HG02943 (cell line): Measurements from ENCODE around the gene SFTA2.
"Not testable (repeated sequence)": the region's sequence is repeated elsewhere in the genome, so short reads cannot be mapped to it uniquely, and the experiment has no call there.

Experiments
- ATAC-seq: cut with Tn5 transposase; IDR thresholded peaks from one replicate; pipeline ENCODE4 v1.9.1; 2021; ENCODE audit warnings: mild to moderate bottlenecking, low read depth, moderate library complexity; ENCODE audit not compliant: unreplicated experiment

The SFTA2 gene

DNA sequence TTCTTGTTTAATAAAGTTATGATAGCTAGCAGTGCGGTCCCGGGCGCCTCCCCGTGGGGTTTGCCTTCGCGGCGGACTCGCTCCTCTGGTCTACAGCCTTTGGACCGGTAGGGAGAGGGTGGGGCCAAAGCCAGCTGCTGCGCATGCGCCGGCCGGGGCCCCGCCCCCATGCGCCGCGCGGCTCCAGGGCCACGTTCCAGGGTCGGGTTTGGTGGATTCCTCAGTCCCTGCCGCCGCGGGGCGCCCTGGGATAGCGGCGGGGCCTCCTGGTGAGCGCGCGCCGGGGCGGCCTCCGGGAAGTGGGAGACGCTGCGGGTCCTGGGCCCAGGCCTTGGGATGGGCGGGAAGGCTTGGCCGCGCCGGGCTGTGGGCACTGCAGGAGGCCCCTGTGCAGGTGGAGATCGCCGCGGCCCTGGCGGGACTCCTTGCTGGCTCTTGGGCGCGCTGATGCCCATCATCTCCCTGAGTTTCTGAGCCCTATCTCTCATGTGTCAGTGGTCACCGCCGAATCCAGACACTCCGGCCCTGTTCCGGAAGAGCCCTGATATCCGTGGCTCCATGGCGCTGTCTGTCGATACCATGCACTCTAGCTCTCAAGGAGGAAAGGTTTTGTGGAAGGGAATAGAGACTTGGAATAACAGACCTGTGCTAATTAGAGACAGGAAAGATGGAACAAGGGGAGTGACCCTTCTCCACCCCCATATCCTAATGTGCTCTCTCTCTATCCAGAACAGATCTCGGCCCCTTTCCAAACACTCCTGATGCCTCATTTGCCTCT is 17.7 kb downstream of the SFTA2 start, which contains the start of gene VARS2:
TSS of gene VARS2 (plus strand) at position 163 of the 778 bp plus-strand sequence. CDS start at position 762, 599 bp downstream.
- peak; percentile 72 for ATAC-seq

DNA sequence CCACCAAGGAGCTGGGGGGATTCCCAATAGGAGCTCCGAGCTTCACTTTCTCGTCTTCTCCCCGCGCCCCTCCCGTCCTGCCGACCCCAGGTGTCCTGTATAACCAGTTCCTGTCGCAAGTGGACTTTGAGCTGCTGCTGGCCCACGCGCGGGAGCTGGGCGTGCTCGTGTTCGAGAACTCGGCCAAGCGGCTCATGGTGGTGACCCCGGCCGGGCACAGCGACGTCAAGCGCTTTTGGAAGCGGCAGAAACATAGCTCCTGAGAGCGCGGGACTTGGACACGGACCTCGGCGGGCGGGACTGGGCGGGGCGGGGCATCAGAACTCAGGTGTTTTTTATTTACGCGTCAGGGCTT is 18.3 kb downstream of the SFTA2 start:
- no peak for ATAC-seq

DNA sequence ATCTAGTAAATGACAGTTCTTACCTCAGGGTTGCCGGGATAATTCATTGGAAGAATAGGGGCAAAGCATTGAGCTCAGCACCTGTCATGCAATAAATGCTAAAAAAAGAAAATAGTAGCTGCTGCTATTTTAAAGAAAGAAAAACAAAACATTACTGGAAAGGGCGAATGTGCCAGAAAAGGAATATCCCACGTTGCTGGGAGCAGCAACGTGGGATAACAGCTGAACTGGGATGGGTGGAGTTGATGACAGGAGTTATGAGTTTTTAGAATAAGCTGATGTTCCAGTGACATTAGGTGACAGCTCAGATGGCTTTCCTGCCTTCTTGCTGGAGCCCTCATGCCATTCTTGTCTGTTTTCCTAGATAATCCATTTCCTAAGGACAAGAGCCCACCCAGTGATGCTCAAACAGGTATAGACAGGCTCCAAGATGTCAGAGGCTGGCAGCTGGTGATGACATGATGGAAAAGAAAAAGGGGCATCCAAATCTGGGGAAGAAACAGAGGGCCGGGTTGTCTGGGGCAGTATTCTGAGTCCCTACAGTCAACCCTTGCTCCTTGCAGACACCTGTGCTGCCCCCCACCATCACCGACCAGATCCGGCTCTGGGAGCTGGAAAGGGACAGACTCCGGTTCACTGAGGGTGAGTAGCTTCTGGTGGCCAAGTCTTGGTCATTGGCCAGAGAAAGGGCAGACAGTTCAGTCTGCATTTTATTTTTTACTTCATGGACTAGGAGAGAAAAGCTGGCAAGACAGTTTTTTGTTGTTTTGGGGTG is 19.0 kb downstream of the SFTA2 start:
- no peak for ATAC-seq

DNA sequence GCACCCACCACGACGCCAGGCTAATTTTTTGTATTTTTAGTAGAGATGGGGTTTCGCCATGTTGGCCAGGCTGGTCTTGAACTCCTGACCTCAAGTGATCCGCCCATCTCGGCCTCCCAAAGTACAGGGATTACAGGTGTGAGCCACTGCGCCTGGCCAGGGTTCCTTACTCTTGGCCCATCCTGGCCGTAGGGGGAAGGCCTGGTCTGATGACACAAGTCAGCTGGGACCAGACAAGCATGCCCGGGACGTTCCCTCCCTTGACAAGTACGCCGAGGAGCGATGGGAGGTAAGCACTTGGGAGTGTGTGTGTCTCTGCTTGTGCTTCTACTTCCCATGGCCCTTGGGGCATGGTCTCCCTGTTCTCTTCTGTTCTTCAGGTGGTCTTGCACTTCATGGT is 21.5 kb downstream of the SFTA2 start:
- ATAC-seq, result not testable (repeated sequence)

DNA sequence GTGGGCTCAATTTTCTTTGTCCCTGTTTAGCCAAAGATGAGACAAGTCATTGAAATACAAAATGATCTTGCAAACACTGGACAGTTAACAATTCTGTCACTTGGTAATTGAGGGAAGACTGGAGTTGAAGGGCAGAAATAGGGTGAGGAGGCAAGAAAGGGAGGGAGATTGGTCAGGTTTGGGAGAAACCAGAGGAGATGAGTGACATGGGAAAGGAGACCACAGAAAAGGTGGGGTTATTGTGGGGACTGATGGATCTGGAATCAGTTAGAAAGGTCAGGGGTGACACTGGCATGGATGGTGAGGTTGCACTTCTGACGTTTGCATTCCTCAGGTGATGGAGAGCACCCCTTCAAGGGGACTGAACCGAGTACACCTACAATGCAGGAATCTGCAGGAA is 23.3 kb downstream of the SFTA2 start:
- no peak for ATAC-seq

DNA sequence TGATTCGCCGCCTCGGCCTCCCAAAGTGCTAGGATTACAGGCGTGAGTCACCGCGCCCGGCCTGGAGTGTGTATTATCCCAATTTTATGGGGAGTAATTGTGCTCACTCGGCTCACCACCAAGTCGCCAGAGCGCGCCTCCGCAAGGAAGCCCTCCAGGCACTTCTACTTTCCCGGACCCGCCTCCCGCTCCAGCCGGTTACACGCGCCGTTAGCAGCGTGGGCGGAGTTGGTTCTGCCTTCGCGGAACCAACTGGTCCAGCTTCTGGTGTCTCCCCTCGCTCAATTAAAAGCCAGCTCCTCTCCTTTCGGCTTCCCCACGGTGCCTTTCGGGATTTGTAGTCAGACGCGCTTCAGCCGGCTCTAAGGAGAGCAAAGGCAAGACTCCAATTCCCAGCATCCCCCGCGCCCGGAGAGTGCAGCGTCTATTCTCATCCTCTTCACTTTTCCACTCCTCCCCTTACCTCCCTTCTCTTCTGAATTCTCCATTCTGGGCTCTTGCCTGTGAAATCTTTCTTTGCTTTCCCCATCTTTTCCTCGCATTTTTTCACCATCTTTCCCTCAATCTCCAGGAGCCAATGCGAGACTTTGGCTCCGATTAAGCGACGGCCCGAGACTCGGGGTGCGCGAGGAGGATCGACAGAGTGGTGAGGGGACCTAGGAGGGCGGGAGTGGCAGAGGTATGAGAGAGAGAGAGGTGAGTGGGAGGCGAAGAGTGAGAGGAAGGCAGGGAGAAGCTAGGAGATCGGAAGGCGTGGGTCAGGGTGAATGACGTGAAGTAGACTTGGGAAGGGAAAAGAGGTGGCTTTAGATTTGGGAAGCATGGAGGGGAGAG is 24.0 kb downstream of the SFTA2 start, which contains the start of gene GTF2H4:
TSS of gene GTF2H4 (plus strand) at position 450 of the 834 bp plus-strand sequence.
- ATAC-seq, result peak; percentile 89

DNA sequence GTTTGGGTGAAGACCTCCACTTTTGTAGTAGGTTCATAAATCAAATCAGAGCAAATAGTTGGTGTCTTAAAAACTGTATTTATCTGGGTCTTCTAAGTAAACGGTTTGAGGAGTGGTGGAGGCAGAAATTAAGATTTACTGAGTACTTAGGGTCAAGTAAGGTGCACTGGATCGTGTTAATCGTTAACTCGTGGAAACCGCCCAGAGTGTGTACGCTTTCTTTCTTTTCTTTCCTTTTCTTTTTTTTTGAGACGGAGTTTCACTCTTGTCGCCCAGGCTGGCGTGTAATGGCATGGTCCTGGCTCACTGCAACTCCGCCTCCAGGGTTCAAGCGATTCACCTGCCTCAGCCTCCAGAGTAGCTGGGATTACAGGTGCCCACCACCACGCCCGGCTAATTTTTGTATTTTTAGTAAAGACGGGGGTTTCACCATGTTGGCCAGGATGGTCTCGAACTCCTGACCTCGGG is 24.6 kb downstream of the SFTA2 start:
- not testable (repeated sequence) for ATAC-seq

DNA sequence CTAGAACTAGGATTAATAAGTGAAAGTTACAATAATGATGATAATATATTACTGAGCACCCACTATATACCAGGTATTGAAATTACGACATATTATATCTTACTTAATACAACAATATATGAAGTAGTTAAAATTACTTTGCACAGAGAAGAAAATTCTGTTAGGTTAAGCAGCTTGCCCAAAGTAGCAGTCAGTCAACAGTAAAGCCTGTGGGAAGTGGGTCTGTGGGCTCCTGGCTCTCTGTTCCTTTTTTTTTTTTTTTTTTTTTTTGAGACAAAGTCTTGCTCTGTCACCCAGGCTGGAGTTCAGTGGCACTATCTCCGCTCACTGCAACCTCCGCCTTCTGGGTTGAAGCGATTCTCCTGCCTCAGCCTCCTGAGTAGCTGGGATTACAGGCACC is 28.7 kb downstream of the SFTA2 start:
- no peak for ATAC-seq

DNA sequence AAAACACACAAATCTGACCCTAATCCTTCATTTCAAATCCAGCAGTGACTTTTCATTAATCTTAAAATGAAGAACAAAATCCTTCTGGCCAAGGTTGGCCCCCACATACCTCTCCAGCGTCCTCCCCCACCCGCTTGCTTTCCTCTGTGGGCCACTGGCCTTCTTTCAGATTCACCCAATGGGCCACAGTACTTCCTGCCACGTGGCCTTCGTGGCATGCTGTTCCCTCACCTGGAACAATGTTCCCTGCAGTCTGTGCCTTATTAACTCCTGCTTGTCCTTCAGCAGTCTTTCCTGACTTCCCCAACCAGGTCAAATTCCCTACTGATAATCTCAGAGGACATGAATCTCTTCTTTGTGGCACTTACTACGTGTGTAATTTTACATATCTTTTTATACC is 29.3 kb downstream of the SFTA2 start:
- no peak for ATAC-seq

DNA sequence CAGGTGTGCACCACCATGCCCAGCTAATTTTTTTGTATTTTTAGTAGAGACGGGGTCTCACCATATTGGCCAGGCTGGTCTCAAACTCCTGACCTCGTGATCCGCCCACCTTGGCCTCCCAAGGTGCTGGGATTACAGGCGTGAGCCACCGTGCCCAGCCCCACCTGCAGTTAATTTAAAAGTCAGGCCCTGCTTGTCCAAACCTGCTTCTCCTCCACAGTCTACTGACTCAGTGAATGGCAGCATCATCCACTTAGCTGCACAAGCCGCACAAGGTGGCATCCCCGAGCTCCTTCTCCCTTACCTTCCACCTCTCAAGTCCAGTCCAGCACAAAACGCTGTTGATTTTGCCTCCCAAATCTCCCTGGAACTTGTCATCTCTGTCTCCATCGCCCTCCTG is 29.8 kb downstream of the SFTA2 start:
- not testable (repeated sequence) for ATAC-seq

DNA sequence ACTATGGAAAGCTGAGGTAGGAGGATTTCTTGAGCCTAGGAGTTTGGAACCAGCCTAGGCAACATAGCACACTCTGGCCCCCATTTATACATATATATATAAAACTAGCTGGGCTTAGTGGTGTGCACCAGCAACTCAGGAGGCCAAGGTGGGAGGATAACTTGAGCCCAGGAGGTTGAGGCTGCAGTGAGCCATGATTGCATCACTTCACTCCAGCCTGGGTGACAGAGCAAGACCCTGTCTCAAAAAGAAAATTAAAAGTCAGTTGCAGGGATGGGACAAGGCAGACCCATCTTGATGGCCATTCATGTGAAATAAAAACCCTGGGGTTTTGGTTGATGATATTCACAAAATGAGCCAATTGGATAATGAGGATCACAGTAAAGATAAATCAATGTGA is 30.5 kb downstream of the SFTA2 start:
- ATAC-seq, result no peak

DNA sequence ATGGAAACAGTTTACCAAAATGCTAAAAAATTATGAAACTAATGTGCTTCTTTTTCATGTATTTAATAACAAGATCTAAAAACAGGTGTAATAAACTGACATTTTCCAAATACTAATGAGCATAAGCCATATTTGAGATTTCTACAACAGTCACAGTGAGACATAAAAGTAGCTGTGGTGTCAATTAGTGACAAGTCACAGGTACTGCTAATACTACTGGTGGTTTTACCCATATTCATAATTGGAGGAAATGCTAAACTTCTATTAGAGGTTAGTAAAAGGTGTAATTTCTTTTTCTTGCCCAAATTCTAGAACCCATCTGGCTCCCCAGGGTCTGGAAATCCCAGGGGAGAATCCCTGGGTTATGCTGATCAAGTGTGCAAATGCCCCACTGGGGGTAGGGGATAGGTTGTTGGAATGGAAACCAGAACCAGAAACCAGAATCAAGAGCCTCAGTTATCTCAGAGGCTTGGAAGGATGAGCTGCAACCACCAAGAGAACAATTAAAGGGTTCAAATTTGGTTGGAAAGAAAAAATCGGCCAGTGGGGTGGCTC is 31.0 kb downstream of the SFTA2 start:
- ATAC-seq, result no peak

DNA sequence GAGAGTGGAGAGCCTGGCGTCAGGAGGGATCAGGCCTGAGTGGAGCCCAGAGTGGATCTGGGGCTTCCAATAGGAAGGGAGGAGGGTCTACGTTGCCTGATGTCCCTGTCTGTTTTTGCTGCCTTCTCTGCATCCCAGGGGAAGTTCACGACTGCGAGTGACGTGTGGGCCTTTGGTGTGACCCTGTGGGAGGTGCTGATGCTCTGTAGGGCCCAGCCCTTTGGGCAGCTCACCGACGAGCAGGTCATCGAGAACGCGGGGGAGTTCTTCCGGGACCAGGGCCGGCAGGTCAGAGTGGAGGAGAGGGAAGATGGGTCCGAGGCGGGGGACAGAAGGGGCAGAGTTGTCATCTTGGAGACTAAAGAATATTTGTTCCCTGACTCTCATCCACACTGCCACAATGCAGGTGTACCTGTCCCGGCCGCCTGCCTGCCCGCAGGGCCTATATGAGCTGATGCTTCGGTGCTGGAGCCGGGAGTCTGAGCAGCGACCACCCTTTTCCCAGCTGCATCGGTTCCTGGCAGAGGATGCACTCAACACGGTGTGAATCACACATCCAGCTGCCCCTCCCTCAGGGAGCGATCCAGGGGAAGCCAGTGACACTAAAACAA is 33.1 kb downstream of the SFTA2 start:
- ATAC-seq, result no peak

DNA sequence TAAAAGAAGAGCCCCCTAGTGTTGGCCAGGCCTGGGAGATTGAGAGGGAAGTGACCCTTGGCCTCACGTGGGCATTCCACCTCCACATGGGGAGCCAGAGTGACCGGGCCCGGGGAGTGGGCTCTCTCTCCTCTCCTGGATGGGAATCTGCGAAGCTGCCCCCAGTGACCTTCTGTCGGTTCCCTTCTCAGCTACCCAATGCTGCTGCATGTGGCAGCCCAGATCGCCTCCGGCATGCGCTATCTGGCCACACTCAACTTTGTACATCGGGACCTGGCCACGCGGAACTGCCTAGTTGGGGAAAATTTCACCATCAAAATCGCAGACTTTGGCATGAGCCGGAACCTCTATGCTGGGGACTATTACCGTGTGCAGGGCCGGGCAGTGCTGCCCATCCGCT is 34.1 kb downstream of the SFTA2 start:
- ATAC-seq, result no peak

DNA sequence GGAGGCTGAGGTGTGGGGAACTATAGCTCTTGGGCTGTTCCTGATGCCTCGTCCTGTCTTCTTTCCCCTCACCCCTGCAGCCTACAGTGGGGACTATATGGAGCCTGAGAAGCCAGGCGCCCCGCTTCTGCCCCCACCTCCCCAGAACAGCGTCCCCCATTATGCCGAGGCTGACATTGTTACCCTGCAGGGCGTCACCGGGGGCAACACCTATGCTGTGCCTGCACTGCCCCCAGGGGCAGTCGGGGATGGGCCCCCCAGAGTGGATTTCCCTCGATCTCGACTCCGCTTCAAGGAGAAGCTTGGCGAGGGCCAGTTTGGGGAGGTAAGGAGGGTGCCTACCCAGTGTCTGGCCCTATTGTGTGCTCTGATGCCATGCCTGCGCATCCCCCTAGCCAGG is 35.4 kb downstream of the SFTA2 start:
- ATAC-seq, result no peak

DNA sequence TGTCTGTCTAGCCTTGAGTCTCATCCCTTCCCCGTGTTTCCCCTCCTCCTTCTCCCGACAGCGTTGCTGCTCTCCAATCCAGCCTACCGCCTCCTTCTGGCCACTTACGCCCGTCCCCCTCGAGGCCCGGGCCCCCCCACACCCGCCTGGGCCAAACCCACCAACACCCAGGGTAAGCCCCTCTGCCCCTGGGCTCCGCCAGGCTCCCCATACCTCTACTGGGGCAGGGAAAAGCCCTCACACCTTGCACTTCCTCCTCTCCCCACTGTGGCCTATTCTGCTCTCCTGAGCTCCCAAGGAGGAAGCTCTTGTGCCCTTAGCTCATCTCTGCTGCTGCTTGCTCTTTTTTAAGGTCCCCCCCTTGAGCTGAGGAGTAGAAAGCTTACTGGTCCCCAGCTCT is 36.6 kb downstream of the SFTA2 start:
- no peak for ATAC-seq

DNA sequence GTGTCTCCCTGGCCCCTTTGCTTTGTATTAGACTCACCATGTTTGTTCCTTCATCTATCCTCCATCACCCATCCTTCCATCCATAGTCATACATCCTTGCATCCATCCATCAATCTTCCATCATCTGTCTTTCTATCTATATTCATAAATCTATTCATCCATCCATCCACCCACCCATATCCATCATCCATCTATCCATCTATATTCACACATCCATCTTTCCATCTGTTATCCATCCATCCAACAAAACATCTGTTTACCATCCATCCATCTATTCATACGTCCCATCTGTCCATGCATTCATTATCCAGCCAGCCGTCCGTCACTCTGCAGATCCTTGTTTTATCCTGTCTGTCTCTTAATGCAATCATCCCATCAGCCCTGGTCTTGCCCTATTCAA is 37.0 kb downstream of the SFTA2 start:
- ATAC-seq, result no peak

DNA sequence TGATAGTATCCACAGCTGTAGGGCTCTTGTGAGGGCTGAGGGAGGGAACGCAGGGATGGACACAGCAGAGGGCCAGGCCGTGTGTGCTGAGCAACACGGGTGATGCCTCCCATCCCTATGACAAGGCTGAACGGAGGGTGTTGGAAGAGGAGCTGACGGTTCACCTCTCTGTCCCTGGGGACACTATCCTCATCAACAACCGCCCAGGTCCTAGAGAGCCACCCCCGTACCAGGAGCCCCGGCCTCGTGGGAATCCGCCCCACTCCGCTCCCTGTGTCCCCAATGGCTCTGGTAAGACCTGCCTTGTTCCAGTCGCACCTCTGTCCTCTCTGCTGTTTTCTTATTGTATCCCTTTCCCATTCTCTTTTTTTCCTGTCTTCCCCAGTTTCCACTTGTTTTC is 37.6 kb downstream of the SFTA2 start:
- ATAC-seq, result no peak

DNA sequence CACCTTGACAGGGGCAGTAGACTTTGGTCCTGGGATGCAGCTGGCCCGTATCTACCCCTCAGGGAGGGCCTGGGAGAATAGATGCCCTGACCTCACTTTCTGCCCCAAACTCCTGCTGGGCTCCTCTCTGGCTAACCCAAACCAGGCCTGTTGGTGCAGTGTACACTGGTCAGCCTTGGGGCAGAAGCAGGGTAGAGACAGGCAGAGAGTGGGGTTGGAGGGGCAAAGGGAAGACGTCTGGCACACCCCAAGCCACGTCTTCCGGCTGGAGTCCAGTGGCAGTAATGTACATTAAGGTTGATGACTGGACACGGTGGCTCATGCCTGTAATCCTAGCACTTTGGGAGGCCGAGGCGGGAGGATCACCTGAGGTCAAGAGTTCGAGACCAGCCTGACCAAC is 38.3 kb downstream of the SFTA2 start:
- no peak for ATAC-seq

DNA sequence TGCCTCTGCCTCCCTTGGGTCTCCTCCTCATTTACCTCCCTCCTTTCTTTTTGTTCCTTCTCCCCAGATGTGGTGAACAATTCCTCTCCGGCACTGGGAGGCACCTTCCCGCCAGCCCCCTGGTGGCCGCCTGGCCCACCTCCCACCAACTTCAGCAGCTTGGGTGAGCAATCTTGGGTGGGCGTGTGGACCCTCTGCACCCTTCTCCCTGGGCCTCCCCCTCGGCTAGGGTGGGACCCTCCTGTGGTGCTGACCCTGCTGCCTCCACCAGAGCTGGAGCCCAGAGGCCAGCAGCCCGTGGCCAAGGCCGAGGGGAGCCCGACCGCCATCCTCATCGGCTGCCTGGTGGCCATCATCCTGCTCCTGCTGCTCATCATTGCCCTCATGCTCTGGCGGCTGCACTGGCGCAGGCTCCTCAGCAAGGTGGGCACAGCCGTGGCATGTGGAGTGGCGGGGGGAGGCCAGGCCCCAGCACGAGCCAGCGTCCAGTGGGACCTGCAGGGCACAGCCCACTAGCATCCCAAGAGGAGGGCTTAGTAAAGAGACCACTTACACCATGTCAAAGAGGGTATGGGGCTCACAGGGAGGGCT is 38.9 kb downstream of the SFTA2 start:
- no peak for ATAC-seq
